ENCODE data around the gene PXMP2.
"Not testable (repeated sequence)": the region's sequence is repeated elsewhere in the genome, so short reads cannot be mapped to it uniquely, and the experiment has no call there.

PXMP2 gene

GRCh38 chr12:132694888-132695287 lies 7.5 kb downstream of the PXMP2 start:
- not testable (repeated sequence) for H3K4me3 Mint-ChIP-seq; H3K27ac Mint-ChIP-seq; DNase-seq (ENCODE audit: low spot score); H3K27me3 Mint-ChIP-seq (ENCODE audit: low read depth); H3K4me1 Mint-ChIP-seq (ENCODE audit: low read depth); H3K9me3 Mint-ChIP-seq
- peaks cover 28% of the 10 kb centered on the region for H3K36me3 Mint-ChIP-seq (ENCODE audit: low read depth)

- H3K4me3 Mint-ChIP-seq: no peak overlapping the region
- no peaks in the 10 kb centered on the region for H3K9me3 Mint-ChIP-seq
- H3K27ac Mint-ChIP-seq: no peak overlapping the region
- H3K27me3 Mint-ChIP-seq (ENCODE audit: low read depth): no peaks in the 10 kb centered on the region
- no peak for DNase-seq (ENCODE audit: low spot score)
- peaks cover 31% of the 10 kb centered on the region for H3K36me3 Mint-ChIP-seq (ENCODE audit: low read depth)
- no peaks in the 10 kb centered on the region for H3K4me1 Mint-ChIP-seq (ENCODE audit: low read depth)
These were observed 8.0 kb downstream of the PXMP2 start for GRCh38 chr12:132695431-132695830.

GRCh38 chr12:132698341-132698740 lies 11.0 kb downstream of the PXMP2 start:
- no peaks in the 10 kb centered on the region for H3K4me1 Mint-ChIP-seq (ENCODE audit: low read depth)
- no peak overlapping the region for H3K27ac Mint-ChIP-seq
- DNase-seq (ENCODE audit: low spot score): no peak
- H3K36me3 Mint-ChIP-seq (ENCODE audit: low read depth): peaks cover 35% of the 10 kb centered on the region
- H3K27me3 Mint-ChIP-seq (ENCODE audit: low read depth): no peaks in the 10 kb centered on the region
- no peaks in the 10 kb centered on the region for H3K9me3 Mint-ChIP-seq
- no peak overlapping the region for H3K4me3 Mint-ChIP-seq

- Mint-ChIP-seq H3K9me3 (no peaks in the 10 kb centered on the region), H3K4me3 (no peak overlapping the region), H3K4me1 (ENCODE audit: low read depth) (no peaks in the 10 kb centered on the region), H3K27me3 (ENCODE audit: low read depth) (no peaks in the 10 kb centered on the region), H3K36me3 (ENCODE audit: low read depth) (peaks cover 44% of the 10 kb centered on the region), H3K27ac (no peak overlapping the region)
- DNase-seq (ENCODE audit: low spot score): no peak
These were observed 12.9 kb downstream of the PXMP2 start for GRCh38 chr12:132700212-132700822.

GRCh38 chr12:132702640-132703039 lies 15.3 kb downstream of the PXMP2 start:
- H3K9me3 Mint-ChIP-seq: no peaks in the 10 kb centered on the region
- H3K27ac Mint-ChIP-seq: no peak overlapping the region
- peaks cover 2% of the 10 kb centered on the region for H3K4me1 Mint-ChIP-seq (ENCODE audit: low read depth)
- H3K4me3 Mint-ChIP-seq: no peak overlapping the region
- no peak for DNase-seq (ENCODE audit: low spot score)
- peaks cover 40% of the 10 kb centered on the region for H3K36me3 Mint-ChIP-seq (ENCODE audit: low read depth)
- H3K27me3 Mint-ChIP-seq (ENCODE audit: low read depth): no peaks in the 10 kb centered on the region

GRCh38 chr12:132703641-132704040 lies 16.3 kb downstream of the PXMP2 start:
- DNase-seq (ENCODE audit: low spot score): no peak
- peak overlapping the region; percentile 14 for H3K27ac Mint-ChIP-seq
- H3K9me3 Mint-ChIP-seq: no peaks in the 10 kb centered on the region
- H3K27me3 Mint-ChIP-seq (ENCODE audit: low read depth): no peaks in the 10 kb centered on the region
- peaks cover 36% of the 10 kb centered on the region for H3K36me3 Mint-ChIP-seq (ENCODE audit: low read depth)
- no peak overlapping the region for H3K4me3 Mint-ChIP-seq
- H3K4me1 Mint-ChIP-seq (ENCODE audit: low read depth): peaks cover 2% of the 10 kb centered on the region

- Mint-ChIP-seq H3K27ac (no peak overlapping the region), H3K9me3 (no peaks in the 10 kb centered on the region), H3K36me3 (ENCODE audit: low read depth) (peaks cover 20% of the 10 kb centered on the region), H3K27me3 (ENCODE audit: low read depth) (no peaks in the 10 kb centered on the region), H3K4me1 (ENCODE audit: low read depth) (peaks cover 7% of the 10 kb centered on the region), H3K4me3 (peak overlapping the region; percentile 22)
- DNase-seq (ENCODE audit: low spot score): no peak
These were observed 19.9 kb downstream of the PXMP2 start for GRCh38 chr12:132707241-132707640.

- no peaks in the 10 kb centered on the region for H3K27me3 Mint-ChIP-seq (ENCODE audit: low read depth)
These were observed 20.8 kb downstream of the PXMP2 start for GRCh38 chr12:132708150-132708549.

GRCh38 chr12:132710043-132710404 lies 22.6 kb downstream of the PXMP2 start:
- Mint-ChIP-seq H3K27ac (peak overlapping the region; percentile 88), H3K9me3 (no peaks in the 10 kb centered on the region)

More at GRCh38 chr12:132708150-132708549, 20.8 kb downstream of the PXMP2 start:
- no peaks in the 10 kb centered on the region for H3K9me3 Mint-ChIP-seq
- peaks cover 11% of the 10 kb centered on the region for H3K4me1 Mint-ChIP-seq (ENCODE audit: low read depth)
- H3K36me3 Mint-ChIP-seq (ENCODE audit: low read depth): peaks cover 20% of the 10 kb centered on the region
- no peak overlapping the region for H3K4me3 Mint-ChIP-seq
- H3K27ac Mint-ChIP-seq: no peak overlapping the region
- no peak for DNase-seq (ENCODE audit: low spot score)

GRCh38 chr12:132710405-132711079 lies 23.2 kb downstream of the PXMP2 start, which contains the start of gene PGAM5:
TSS of gene PGAM5 (plus strand) at chr12:132710842. CDS start at chr12:132710877, 35 bp downstream.
- H3K4me3 Mint-ChIP-seq: peak within 1 kb of the TSS; percentile 95
- H3K9me3 Mint-ChIP-seq: no peaks in the 10 kb centered on the region
- peaks cover 14% of the 10 kb centered on the region for H3K36me3 Mint-ChIP-seq (ENCODE audit: low read depth)
- H3K27ac Mint-ChIP-seq: peak within 1 kb of the TSS; percentile 88
- no peaks in the 10 kb centered on the region for H3K27me3 Mint-ChIP-seq (ENCODE audit: low read depth)
- peak; percentile 91 for DNase-seq (ENCODE audit: low spot score)
- H3K4me1 Mint-ChIP-seq (ENCODE audit: low read depth): peaks cover 18% of the 10 kb centered on the region

More at GRCh38 chr12:132710043-132710404, 22.6 kb downstream of the PXMP2 start:
- peaks cover 18% of the 10 kb centered on the region for H3K4me1 Mint-ChIP-seq (ENCODE audit: low read depth)
- H3K36me3 Mint-ChIP-seq (ENCODE audit: low read depth): peaks cover 14% of the 10 kb centered on the region
- H3K27me3 Mint-ChIP-seq (ENCODE audit: low read depth): no peaks in the 10 kb centered on the region
- peak; percentile 21 for DNase-seq (ENCODE audit: low spot score)
- H3K4me3 Mint-ChIP-seq: peak overlapping the region; percentile 95

GRCh38 chr12:132711080-132711843 lies 23.9 kb downstream of the PXMP2 start:
- Mint-ChIP-seq H3K27me3 (ENCODE audit: low read depth) (no peaks in the 10 kb centered on the region), H3K27ac (peak overlapping the region; percentile 49), H3K4me1 (ENCODE audit: low read depth) (peaks cover 18% of the 10 kb centered on the region), H3K9me3 (no peaks in the 10 kb centered on the region), H3K4me3 (peak overlapping the region; percentile 85), H3K36me3 (ENCODE audit: low read depth) (peaks cover 14% of the 10 kb centered on the region)
- peak; percentile 22 for DNase-seq (ENCODE audit: low spot score)

GRCh38 chr12:132713123-132713522 lies 25.7 kb downstream of the PXMP2 start:
- H3K4me1 Mint-ChIP-seq (ENCODE audit: low read depth): peaks cover 16% of the 10 kb centered on the region
- no peak for DNase-seq (ENCODE audit: low spot score)
- no peak overlapping the region for H3K4me3 Mint-ChIP-seq
- H3K27me3 Mint-ChIP-seq (ENCODE audit: low read depth): no peaks in the 10 kb centered on the region
- H3K9me3 Mint-ChIP-seq: no peaks in the 10 kb centered on the region
- H3K36me3 Mint-ChIP-seq (ENCODE audit: low read depth): peaks cover 18% of the 10 kb centered on the region
- H3K27ac Mint-ChIP-seq: no peak overlapping the region

- Mint-ChIP-seq H3K36me3 (ENCODE audit: low read depth) (peaks cover 33% of the 10 kb centered on the region), H3K27me3 (ENCODE audit: low read depth) (no peaks in the 10 kb centered on the region), H3K27ac (no peak overlapping the region), H3K9me3 (no peaks in the 10 kb centered on the region), H3K4me3 (no peak overlapping the region), H3K4me1 (ENCODE audit: low read depth) (peaks cover 13% of the 10 kb centered on the region)
- DNase-seq (ENCODE audit: low spot score): no peak
These were observed 28.5 kb downstream of the PXMP2 start for GRCh38 chr12:132715874-132716273.

- H3K4me3 Mint-ChIP-seq: no peak overlapping the region
- peaks cover 36% of the 10 kb centered on the region for H3K36me3 Mint-ChIP-seq (ENCODE audit: low read depth)
- H3K4me1 Mint-ChIP-seq (ENCODE audit: low read depth): peaks cover 13% of the 10 kb centered on the region
- no peaks in the 10 kb centered on the region for H3K27me3 Mint-ChIP-seq (ENCODE audit: low read depth)
- no peak overlapping the region for H3K27ac Mint-ChIP-seq
- DNase-seq (ENCODE audit: low spot score): no peak
- no peaks in the 10 kb centered on the region for H3K9me3 Mint-ChIP-seq
These were observed 29.0 kb downstream of the PXMP2 start for GRCh38 chr12:132716356-132716755.

All from T-helper 2 cell treated with Interferon-gamma antibody and Interleukin-4, amounts not matched to agents 5 μg/mL and 100 μg/mL, for 36 hours (primary cell).